NB4 (cell line): ENCODE data around the gene NPPA.

Experiments
- DNase-seq: peaks from one replicate; pipeline ENCODE4 v3.0.0; 2010; ENCODE audit warnings: low read depth
- H3K4me3 ChIP-seq: one replicate; pipeline ENCODE4 v1.5.1; 2011; ENCODE audit warnings: mild to moderate bottlenecking, low read depth, low read length, moderate library complexity
- CTCF ChIP-seq: IDR thresholded peaks from one replicate; pipeline ENCODE4 v1.5.1; 2012; ENCODE audit warnings: low read depth, low read length
- MAX ChIP-seq: IDR thresholded peaks from 2 replicates; pipeline ENCODE4 v1.6.1; 2011; ENCODE audit warnings: low read depth, low read length
- MYC ChIP-seq: IDR thresholded peaks from 2 replicates; pipeline ENCODE4 v1.6.1; 2011; ENCODE audit warnings: low read depth, low read length
- POLR2A ChIP-seq: IDR thresholded peaks from 2 replicates; pipeline ENCODE4 v1.6.1; 2011; ENCODE audit warnings: mild to moderate bottlenecking; ENCODE audit not compliant: insufficient read length; ENCODE audit errors: extremely low read depth

Gene NPPA

GRCh38 chr1:11842154-11843041 is 5.2 kb downstream of the NPPA start:
- no peak overlapping the region for H3K4me3 ChIP-seq
- peak; percentile 54; the same call in 1 of the 2 replicates for TF ChIP-seq MAX
- TF ChIP-seq POLR2A, result no peak
- peak; percentile 22 for DNase-seq

- no peak for DNase-seq
- TF ChIP-seq MYC, result no peak
- TF ChIP-seq MAX, result no peak
- no peak for TF ChIP-seq POLR2A
- no peak for TF ChIP-seq CTCF
- no peak overlapping the region for H3K4me3 ChIP-seq
Measured at GRCh38 chr1:11841245-11842153, 6.1 kb downstream of the NPPA start.

- no peak for TF ChIP-seq MAX
- TF ChIP-seq CTCF, result no peak
- TF ChIP-seq MYC, result no peak
- no peak for TF ChIP-seq POLR2A
- DNase-seq, result no peak
- H3K4me3 ChIP-seq, result no peak overlapping the region
Measured at GRCh38 chr1:11839727-11840705, 7.6 kb downstream of the NPPA start.

GRCh38 chr1:11838349-11839272 is 9.0 kb downstream of the NPPA start:
- H3K4me3 ChIP-seq, result no peak overlapping the region
- peak; percentile 68 for DNase-seq
- TF ChIP-seq MYC (no peak), CTCF (peak; percentile 96)

GRCh38 chr1:11837767-11838348 is 9.7 kb downstream of the NPPA start:
- no peak overlapping the region for H3K4me3 ChIP-seq
- no peak for DNase-seq
- TF ChIP-seq POLR2A (no peak), MAX (no peak), MYC (no peak), CTCF (no peak)
